GM19397 (cell line): Measurements from ENCODE around the gene KCNMB4.

Experiments
- ATAC-seq: cut with Tn5 transposase; IDR thresholded peaks from one replicate; pipeline ENCODE4 v1.9.1; 2021; ENCODE audit warnings: mild to moderate bottlenecking, moderate library complexity; ENCODE audit not compliant: unreplicated experiment

Gene KCNMB4

GRCh38 chr12:70365648-70366518 is at the start of gene KCNMB4:
KCNMB4 (plus strand) TSS chr12:70366290; CDS start chr12:70366735, 445 bp downstream.
- peak; percentile 80 for ATAC-seq

GRCh38 chr12:70317781-70318180 is 48.3 kb upstream of the KCNMB4 start:
- peak; percentile 86 for ATAC-seq

GRCh38 chr12:70319605-70320004 is 46.5 kb upstream of the KCNMB4 start:
- no peak for ATAC-seq

- no peak for ATAC-seq
These were observed 44.9 kb upstream of the KCNMB4 start for GRCh38 chr12:70321191-70321590.

GRCh38 chr12:70327541-70327940 is 38.5 kb upstream of the KCNMB4 start:
- ATAC-seq, result no peak

- ATAC-seq, result no peak
These were observed 36.4 kb upstream of the KCNMB4 start for GRCh38 chr12:70329728-70330127.

GRCh38 chr12:70330158-70330557 is 35.9 kb upstream of the KCNMB4 start:
- ATAC-seq, result no peak

- ATAC-seq, result no peak
These were observed 33.9 kb upstream of the KCNMB4 start for GRCh38 chr12:70332236-70332635.

- no peak for ATAC-seq
These were observed 31.3 kb upstream of the KCNMB4 start for GRCh38 chr12:70334742-70335141.

- ATAC-seq, result no peak
These were observed 27.6 kb upstream of the KCNMB4 start for GRCh38 chr12:70338531-70338930.

- ATAC-seq, result no peak
These were observed 15.0 kb upstream of the KCNMB4 start for GRCh38 chr12:70351076-70351475.

- ATAC-seq, result no peak
These were observed 12.1 kb upstream of the KCNMB4 start for GRCh38 chr12:70353780-70354660.

GRCh38 chr12:70354787-70355186 is 11.3 kb upstream of the KCNMB4 start:
- ATAC-seq, result no peak

GRCh38 chr12:70355972-70356371 is 10.1 kb upstream of the KCNMB4 start:
- ATAC-seq, result no peak

GRCh38 chr12:70359458-70360197 is 6.5 kb upstream of the KCNMB4 start:
- no peak for ATAC-seq

- ATAC-seq, result no peak
These were observed 5.9 kb upstream of the KCNMB4 start for GRCh38 chr12:70360218-70360617.

- no peak for ATAC-seq
These were observed 1.2 kb upstream of the KCNMB4 start for GRCh38 chr12:70364695-70365397.

- no peak for ATAC-seq
These were observed 767 bp upstream of the KCNMB4 start for GRCh38 chr12:70365398-70365647.

- ATAC-seq, result peak; percentile 52
These were observed 629 bp downstream of the KCNMB4 start for GRCh38 chr12:70366581-70367257.
